GM21619 (cell line): Measurements from ENCODE around the gene STMN3.
"Not testable (repeated sequence)": the region's sequence is repeated elsewhere in the genome, so short reads cannot be mapped to it uniquely, and the experiment has no call there.

Source experiments
- ATAC-seq: cut with Tn5 transposase; IDR thresholded peaks from one replicate; pipeline ENCODE4 v1.9.1; 2021; ENCODE audit not compliant: unreplicated experiment

STMN3 gene

GRCh38 chr20:63639093-63639975, 13.9 kb downstream of the STMN3 start:
- ATAC-seq: no peak

DNA sequence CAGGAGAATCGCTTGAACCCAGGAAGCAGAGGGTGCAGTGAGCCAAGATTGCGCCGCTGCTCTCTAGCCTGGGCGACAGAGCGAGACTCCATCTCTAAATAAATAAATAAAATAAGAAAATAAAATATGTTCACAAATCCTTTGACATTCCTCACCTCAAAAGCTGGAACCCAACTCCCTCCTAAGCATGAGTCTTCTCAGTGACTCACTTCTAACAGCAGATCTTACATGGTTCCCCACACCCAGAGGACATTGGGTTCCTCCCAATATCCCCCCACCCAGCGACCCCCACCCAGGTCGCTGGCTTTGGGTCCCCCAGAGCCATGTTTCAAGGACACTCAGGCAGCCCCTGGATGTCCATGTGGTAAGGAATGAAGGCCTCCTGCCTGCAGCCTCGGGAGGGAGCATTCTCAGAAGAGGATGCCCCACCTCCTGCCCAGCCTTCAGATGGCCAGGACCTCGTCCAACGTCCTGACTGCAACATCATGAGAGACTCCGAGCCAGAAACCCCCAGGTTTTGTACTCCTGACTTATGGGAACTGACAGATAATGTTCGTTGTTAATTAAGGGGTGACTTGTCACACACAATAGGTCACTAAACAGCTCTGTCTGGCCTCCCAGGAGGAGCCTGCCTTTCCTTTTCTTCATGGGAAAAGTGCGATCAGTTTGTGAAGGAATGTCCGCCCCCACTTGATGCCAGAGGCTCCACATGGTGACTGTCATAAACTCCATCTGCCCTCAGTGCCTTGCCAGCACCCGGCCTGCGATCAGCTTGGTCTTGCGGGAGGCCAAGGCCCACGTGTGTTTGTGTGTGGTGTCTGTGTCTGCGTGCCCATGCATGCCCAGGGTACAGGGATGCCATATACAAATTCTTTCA, 16.2 kb downstream of the STMN3 start:
- no peak for ATAC-seq

DNA sequence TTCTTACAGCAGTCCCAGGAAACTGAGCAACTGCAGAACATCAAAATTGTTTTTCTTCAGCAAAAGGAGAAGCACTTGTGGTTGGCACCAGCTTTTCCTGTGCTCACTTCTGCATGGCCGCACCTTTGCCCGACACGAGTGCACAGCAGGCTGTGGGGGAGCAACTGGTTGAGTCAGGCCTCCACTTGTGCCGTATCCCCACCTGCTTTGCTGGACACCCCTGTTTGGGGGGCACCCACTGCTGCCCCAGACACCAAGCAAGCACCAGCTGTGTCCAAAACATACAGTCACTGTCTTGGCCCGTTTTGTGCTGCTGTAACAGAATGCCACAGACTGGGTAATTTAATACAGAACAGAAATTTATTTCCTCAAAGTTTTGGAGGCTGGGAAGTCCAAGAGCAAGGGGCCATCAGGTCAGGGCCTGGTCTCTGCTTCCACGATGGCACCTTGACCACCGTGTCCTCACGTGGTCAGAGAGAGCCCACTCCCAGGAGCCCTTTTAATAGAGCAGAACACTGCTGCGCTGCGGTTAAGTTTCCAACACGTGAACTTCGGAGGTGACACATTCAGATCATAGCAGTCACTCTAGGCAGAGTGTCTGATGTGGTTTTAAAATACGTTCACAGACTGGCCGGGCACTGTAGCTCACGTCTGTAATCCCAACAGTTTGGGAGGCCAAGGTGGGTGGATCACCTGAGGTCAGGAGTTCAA, 17.6 kb downstream of the STMN3 start:
- peak; percentile 47 for ATAC-seq

DNA sequence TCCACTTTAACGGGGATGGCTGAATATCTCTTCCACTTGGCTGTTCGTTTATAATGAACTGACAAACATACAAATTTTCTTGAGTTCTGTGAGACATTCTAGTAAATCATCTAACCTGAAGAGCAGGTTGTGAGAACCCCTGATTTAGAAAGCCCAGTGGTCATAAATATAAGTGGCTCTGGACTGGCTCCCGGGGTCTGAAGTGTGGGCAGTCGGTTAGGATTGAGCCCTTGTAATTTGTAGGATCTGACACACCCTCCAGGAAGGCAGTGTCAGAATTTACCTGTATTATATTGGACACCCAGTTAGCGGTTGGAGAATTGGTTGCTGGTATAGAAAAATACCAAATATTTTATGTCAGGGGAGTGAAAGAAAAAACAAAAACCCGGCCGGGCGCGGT, 19.5 kb downstream of the STMN3 start:
- ATAC-seq: no peak

DNA sequence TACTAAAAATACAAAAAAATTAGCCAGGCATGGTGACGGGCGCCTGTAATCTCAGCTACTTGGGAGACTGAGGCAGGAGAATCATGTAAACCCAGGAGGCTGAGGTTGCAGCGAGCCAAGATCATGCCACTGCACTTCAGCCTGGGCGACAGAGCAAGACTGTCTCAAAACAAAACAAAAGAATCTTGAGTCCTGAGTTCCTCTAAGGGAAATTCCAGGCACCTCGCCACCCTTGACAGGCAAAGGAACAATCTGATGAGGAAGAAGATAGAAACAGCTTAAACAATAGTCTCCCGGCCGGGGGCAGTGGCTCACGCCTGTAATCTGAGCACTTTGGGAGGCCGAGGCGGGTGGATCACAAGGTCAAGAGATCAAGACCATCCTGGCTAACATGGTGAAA, 21.8 kb downstream of the STMN3 start:
- ATAC-seq: not testable (repeated sequence)

DNA sequence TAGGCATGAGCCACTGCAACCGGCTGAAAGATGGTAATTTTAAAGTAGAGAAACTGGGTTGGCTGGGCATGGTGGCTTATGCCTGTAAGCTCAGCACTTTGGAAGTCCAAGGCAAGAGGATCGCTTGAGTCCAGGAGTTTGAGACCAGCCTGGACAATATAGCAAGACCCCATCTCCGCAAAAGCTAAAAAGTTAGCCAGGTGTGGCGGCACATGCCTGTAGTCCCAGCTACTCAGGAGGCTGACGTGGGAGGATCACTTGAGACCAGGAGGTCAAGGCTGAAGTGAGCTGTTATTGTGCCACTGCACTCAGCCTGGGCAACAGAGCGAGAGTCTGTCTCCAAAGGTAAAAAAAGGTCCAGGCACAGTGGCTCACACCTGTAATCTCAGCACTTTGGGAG, 22.3 kb downstream of the STMN3 start:
- not testable (repeated sequence) for ATAC-seq

GRCh38 chr20:63628246-63628975, 24.8 kb downstream of the STMN3 start:
- no peak for ATAC-seq

DNA sequence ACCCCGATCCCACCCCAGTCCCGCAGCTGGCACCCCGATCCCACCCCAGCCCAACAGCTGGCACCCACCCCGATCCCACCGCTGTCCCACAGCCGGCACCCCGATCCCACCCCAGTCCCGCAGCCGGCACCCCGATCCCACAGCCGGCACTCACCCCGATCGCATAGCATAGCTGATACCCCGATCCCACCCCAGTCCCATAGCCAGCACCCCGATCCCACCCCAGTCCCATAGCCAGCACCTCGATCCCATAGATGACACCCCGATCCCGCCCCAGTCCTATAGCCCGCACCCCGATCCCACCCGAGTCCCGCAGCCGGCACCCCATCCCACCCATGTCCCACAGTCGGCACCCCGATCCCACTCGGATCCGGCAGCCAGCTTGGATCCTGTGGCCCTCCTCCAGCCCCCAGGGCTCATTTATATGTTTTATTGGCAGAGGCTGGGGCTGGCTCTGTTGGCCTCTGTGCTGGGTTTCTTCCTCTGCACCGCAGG, 25.4 kb downstream of the STMN3 start:
- no peak for ATAC-seq

GRCh38 chr20:63627129-63627750, 26.0 kb downstream of the STMN3 start:
- ATAC-seq: peak; percentile 63

- ATAC-seq: peak; percentile 36
Observed at GRCh38 chr20:63626424-63627128, 26.6 kb downstream of the STMN3 start, which contains the start of gene GMEB2. GMEB2 (minus strand) TSS chr20:63627101; CDS start chr20:63619397, 7,704 bp downstream.

- no peak for ATAC-seq
Observed at GRCh38 chr20:63625771-63626423, 27.3 kb downstream of the STMN3 start.

- no peak for ATAC-seq
Observed at GRCh38 chr20:63624486-63624885, 28.7 kb downstream of the STMN3 start.

DNA sequence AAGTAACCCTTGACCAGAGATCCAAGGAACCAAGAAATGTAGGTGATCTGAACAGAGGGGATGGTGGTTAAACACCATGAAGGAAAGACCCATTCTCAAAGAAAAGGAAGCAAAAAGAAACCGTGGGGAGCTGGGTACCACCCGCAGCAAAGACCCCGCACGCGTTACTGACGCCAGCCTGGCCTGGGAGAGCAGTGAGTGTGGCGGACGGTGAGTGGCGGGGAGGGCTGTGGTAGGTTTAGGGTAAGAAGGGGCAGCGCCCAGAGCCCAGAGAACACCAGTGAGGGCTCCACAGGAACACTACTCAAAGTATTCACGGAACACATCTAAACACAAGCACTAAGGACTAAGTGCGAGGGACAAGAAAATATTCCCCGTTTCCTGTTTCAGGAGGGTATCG, 30.5 kb downstream of the STMN3 start:
- no peak for ATAC-seq

DNA sequence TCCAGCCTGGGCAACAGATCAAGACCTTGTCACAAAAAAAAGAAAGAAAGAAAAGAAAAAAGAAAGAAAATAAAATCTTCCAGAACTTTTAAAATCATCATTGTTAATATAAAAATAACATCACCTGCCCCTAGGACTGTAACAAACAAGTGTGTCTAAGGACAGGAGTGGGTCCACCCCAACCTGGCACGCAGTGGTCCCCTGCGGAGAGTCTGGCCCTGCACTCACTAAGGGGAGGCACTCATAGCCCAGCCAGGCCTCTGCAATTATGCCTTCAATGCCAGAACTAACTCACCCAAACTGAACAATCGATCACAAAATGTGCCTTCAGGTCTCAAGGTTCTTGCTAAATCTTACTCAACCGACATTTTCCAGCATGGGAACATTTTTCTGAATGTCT, 31.1 kb downstream of the STMN3 start:
- no peak for ATAC-seq

DNA sequence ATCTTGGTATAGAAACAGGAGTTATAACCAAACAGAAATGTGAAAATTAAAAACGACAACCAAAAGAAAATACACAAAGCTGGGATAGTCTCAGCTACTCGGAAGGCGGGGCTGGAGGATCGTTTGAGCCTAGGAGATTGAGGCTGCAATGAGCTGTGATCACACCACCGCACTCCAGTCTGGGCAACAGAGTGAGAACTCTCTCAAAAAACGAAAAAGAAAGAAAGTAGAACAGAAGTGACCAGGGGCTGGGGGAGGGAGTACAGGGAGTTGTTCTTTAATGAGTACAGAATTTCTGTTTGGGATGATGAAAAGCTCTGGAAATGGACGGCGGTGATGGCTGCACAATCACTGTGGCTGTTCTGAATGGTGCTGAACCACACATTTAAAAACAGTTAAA, 32.2 kb downstream of the STMN3 start:
- ATAC-seq: no peak

DNA sequence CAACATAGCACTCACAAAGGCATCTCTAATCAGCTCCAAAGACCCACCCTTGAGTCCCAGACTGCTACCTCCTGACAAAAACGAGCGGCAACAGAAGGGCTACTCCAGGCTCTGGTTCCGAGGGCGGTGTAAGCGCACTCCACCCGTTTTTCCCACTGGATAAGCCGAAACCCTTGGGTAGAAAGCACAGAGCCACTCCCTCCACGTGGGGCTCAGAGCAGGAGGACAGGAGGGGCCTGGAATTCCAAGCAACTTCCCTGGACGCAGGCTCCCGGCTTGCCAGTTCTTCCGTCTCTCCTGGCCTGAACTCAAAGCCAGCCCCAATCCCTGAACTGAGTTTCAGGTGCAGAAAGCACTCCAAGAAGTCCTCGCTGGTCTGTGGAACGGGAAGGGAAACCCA, 33.7 kb downstream of the STMN3 start:
- no peak for ATAC-seq

- ATAC-seq: no peak
Observed at GRCh38 chr20:63619086-63619485, 34.1 kb downstream of the STMN3 start.

DNA sequence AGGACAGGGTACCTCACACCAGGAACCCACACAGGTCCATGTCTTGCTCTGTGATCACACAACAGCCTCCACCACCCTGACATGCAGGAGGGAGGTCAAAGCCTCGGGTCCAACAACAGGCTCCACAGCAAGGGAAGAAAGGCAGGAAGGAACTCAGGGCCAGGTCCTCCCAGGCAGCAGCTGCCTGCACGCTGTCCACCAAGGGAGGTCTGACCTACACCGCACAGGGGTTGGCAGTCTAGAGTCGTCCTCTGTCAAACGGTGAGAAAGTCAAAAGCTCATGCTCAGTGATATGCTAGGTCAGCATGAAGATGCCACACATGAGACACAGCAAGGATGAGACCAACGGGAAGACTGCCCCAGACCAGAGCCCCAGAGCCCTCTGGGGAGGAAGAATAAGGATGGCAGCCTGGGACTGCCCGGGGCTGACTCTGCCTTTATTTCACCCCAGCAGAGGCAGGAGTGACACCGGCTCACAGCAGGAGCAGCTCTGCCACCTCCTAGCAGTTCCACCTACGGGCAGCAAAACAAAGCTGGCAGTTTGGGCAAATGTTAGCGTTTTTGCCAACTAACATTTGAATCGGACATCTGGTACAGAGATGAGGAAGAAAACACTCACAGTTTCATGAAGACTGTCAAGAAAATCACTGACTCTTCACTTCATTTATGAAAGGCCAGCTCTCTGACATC, 34.8 kb downstream of the STMN3 start:
- no peak for ATAC-seq
